Measurements from ENCODE around the gene BMPR1A.

- TF ChIP-seq CTCF (IDR thresholded peaks at IDR 0.05), result no peak
- no peak for TF ChIP-seq POLR2A (IDR thresholded peaks at IDR 0.05)
These were observed 185.6 kb downstream of the BMPR1A start for GRCh38 chr10:86941991-86942421.

Measured in body of pancreas (tissue), 4 donors.